HG02678 (cell line): ENCODE measurements around the gene PNPLA1.

Experiments used
- ATAC-seq: cut with Tn5 transposase; IDR thresholded peaks from one replicate; pipeline ENCODE4 v1.9.1; 2021; ENCODE audit warnings: mild to moderate bottlenecking, moderate library complexity; ENCODE audit not compliant: unreplicated experiment

Gene PNPLA1

GRCh38 chr6:36269834-36270705 is at the start of gene PNPLA1:
Gene PNPLA1, plus strand, starts transcription at chr6:36270060. Its CDS starts 400 bp downstream, at chr6:36270460.
- no peak for ATAC-seq

DNA sequence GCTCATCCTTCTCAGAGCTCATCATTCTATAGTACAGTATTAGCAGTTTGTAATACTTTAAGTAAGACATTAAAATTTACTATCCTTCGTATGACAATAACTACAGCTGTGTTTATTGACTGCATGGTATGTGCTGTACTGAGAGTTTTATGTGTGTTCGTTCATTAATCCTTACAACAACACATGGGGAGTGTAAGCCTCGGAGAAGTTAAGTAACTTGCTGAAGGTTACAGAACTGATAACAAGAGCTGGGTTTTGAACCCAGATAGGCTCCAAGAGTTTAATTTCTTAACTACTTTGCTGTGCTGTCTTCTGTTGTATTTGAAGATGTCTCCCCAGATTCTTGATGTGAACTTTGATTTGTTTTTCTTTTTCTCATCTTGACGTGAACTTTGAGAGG is 49.6 kb upstream of the PNPLA1 start:
- no peak for ATAC-seq

DNA sequence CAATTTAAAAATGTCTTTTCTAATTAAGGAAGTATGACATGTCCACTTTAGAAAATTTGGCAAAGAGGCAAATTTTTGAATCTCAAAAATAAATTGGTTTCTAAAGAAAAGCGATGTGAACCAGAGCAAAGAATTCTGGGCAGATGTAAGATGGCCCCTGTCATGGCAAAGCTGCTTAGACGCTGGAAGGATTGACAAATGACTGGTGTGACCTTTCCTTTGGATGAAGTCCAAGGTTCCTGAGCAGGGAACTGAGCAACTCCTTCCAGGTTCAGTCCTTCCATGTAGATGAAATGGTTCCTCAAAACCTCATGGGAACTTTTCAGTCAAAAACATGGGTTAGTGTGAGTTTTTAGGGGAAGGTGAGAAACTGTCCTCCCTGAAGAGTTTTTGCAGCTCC is 48.2 kb upstream of the PNPLA1 start:
- ATAC-seq: no peak

DNA sequence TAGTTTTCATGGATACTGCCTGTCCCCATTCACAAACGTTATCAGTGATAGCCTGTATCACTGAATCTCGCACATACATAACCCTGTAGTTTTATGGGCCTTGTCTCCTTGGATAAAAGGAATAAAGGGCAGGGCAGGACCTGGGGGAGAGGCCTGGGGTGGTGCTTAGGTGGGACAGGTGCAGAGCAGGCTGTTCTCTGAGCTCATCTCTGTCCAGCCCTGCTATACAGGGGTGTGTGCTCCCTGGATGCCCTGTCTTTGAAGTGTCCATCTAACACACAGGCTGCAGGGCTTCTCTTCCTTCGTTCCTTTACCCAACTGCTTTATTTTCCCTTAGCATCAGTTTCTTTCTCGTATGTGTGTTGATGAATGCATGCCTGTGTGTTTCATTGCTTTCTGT is 46.9 kb upstream of the PNPLA1 start:
- ATAC-seq: no peak

- no peak for ATAC-seq
These were observed 46.2 kb upstream of the PNPLA1 start for GRCh38 chr6:36223706-36224105.

DNA sequence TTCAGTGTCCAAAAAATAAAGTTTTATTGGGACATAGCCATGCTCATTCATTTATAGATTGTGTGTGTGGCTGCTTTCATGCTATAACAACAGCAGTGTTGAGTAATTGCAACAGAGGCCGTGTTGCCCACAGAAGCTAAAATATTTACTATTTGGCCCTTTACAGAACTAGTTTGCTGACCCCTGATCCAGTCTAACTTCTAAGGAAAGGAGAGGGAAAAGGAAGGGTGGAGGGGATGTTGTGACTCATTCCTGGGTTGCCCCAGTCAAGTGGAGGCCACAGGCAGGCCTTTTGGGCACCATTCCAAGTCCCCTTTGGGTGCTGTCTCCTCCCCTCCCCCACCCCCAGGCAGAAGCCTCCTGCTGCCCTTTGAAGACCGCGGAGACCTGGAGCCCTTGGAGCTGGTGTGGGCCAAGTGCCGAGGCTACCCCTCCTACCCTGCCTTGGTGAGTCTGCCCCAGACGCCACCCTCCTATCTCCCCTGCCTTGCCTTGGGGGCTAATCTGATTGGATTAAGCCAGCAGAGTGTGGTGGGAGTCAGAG is 44.9 kb upstream of the PNPLA1 start:
- no peak for ATAC-seq

DNA sequence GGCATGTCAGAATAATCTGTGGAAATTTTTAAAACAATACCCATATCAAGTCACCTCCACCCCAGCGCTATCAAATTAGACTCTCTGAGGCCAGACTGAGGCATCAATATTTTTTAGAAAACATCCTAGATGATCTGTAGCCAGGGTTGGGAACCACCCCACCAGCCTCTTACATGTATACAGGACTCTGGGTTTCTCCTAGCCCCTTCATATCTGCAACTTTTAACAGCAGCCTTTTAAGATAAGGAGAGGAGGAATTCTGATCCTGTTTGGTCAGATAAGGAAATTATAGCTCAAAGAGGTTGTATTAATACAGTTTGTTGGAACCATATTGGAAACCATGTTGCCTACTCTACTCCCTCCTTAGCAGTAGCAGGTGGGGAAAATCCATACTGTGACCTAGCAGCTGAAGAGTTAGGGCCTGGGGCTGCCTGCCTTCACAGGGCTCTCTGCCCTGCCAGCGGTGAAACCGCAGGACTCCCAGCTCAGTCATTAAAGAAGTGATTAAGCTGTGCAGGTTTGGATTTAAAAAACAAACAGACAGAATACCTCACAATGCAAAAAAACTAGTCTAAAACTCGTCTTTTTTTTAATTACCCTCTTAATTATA is 43.3 kb upstream of the PNPLA1 start:
- ATAC-seq: no peak

DNA sequence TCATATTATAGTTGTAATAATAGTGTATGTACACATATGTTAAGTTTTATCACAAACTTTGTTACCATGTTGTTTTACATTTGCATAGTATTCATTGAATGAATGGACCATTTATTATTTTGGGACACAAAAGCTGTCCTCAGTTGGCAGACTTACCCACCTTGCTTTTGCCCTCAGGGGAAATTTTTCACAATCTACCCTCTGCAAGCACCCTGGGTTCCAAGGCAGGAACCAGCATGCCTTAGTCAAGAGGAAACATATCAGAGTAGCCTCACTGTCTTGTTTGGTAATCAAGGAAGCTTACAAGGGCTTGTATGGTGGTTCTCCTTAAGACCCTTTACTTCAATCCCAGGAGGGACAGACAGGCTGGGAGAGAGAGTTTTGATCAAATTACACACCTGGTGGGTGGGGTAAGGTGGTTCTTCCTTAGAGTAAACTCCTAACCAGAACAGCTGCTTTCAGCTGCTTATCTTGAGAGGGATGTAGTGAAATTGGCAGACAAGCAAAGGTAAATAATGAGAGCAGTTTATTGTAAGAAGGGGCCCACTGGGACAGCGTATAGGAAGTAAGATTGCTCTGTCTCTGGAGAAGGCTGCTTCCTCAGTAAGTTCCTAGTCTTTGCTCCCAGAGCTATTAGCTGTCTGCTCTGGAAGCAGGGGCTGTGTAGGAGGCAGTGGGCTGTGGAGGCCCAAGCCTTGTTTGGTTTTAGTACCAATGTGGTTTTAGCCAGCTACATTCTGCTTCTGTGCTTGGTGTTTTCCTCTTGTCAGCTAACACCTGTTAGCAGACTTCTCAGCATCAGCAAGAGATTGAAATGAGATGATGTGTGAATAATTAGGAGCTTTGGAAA is 42.3 kb upstream of the PNPLA1 start:
- ATAC-seq: no peak

DNA sequence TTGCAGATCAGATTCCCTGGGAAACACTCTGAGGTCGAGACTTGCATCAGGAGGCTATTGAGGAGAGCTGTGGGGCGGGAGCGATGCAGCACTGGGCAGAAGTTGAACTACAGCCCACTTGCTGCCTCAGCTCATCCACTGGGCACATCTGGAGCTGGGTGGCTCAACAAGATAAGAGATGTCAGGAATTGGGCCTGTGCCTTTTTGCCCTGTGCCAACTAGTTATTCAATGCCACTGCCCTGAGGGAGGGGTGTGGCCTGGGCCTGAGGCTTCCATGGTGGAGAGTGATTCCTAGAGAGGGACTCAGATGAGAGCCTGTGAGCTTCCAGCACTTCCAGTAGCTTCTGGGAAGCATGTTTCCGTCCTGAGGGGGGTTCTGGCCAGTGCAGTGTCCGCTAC is 40.6 kb upstream of the PNPLA1 start:
- no peak for ATAC-seq

- no peak for ATAC-seq
These were observed 39.5 kb upstream of the PNPLA1 start for GRCh38 chr6:36230371-36230770.

GRCh38 chr6:36232172-36232571 is 37.7 kb upstream of the PNPLA1 start:
- no peak for ATAC-seq

DNA sequence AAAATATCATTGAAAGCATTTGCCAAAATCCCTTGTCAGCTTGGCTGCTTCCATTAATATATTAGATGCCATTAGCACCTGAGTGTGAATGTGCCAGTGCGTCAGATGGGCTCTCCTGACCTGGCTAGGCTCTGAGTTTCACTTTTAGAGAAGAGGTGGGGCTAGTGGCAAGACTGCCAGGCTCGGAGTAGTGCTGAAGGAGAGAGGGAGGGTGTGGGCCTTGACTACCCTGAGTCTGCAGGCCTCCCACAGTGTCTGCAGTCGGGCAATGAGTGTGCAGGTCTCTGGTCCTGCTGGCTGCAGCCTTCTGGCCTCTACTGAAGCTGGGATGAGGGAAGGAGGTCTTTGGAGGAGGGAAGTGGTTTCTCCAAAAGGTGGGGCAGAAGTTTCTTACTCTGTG is 34.6 kb upstream of the PNPLA1 start:
- no peak for ATAC-seq

DNA sequence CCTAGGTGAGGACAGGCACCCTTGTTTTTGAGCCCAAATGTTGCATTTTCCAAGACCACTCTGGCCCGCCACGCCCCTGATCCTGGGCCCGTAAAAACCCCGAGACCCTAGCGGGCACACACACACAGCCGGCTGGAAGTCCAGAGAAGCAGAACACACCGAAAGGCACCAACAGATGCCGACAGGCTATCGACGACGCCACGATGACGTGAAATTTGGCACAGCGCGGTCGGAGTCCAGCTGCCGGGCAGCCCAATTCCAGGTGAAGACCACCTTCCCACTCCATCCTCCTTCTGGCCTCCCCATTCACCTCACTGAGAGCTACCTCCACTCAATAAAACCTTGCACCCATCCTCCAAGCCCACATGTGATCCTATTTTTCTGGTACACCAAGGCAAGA is 34.0 kb upstream of the PNPLA1 start:
- no peak for ATAC-seq

DNA sequence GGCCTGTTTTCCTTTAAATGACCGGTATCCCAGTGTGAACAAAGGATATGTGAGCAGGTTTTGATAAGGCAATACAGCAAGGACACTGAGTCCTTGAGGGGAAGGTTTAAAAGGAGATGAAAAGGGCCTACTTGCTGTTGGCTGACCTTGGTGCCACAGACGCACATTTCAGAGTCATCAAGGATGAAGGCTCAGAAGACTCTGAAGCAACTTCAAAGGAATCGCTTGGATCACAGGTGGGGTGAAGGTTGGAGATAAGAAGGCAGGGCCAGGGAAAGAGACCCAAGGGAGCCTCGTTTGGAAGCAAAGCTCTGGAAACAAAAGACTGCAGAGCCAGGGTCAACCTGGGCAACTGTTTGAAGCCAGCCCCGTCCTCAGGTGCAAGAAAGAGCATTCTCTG is 30.1 kb upstream of the PNPLA1 start:
- ATAC-seq: no peak

DNA sequence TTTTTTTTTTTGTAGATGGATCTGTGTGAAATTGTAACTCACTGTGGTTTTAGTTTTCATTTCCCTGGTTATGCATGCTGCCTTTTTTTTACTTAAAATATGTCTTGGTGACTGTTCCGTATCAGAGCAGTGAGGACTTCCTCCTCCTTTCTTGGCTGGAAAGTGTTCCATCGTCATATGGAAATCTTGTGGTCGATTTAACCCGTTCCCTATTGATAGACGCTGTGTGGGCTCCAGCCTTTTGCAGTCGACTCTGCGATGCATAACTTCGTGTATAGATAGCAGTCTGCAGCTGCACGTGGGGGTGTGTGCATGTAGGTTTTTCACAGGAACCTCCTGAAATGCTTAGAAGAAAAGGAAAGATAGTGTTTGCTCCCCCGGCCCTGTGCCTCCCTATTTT is 28.1 kb upstream of the PNPLA1 start:
- peak; percentile 56 for ATAC-seq

GRCh38 chr6:36242161-36242560 is 27.7 kb upstream of the PNPLA1 start:
- no peak for ATAC-seq

- ATAC-seq: no peak
These were observed 27.2 kb upstream of the PNPLA1 start for GRCh38 chr6:36242626-36243025.

GRCh38 chr6:36243562-36244212 is 26.2 kb upstream of the PNPLA1 start:
- ATAC-seq: no peak

DNA sequence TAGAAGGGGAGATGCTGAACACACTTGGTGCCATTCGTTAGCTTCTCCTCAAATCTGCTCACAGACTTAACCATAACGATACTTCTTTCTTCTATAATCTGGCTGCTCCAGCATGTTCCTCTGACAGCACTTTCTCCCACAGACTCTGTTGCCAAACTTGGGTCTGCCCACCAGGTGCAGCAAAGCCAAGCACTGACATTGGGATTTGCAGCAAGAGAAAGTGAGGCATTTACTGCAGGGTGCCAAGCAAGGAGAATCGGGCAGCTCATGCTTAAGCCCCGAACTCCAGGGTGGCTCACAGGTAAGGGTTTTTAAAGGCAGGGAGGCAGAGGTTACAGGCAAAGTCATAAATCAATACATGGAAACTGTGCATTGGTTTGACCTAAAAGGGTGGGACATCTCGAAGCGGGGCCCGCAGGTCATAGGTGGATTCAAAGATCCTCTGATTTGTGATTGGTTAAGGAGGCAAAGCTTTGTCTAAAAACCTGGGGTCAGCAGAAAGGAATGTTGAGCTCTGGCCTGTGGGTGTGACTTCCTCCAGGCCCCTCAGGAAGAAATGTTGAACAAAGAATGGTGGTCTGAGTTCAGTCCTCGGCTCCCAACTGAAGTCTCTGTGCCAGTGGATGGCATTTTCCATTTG is 25.1 kb upstream of the PNPLA1 start:
- no peak for ATAC-seq

DNA sequence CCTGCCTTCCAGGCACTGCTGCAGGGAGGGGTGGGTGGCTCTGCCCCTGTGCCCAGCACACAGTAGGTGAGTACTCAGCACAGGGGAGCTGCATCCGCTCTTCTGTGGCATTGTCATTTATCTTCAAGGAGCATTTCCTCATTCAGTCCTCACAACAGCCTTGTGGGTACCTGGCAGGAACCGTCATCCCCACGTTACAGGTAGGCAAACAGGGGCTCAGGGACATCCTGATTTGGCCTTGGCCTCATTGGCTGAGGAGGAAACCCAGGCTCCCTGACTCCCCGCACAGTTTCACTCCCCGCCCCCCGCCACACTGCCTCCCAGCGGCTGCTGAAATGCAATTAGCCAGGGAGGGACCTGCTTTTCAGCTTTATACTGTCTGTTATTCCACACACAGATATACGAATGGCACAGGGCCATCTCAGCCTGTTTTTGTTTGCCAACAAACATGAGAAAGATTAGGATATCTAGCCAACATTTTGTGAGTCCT is 24.2 kb upstream of the PNPLA1 start:
- no peak for ATAC-seq
